HG02981 (cell line): ENCODE data around the gene IL17F.

Experiments
- ATAC-seq: cut with Tn5 transposase; IDR thresholded peaks from one replicate; pipeline ENCODE4 v1.9.1; 2021; ENCODE audit warnings: mild to moderate bottlenecking, moderate library complexity; ENCODE audit not compliant: unreplicated experiment

IL17F gene

GRCh38 chr6:52191824-52192223 lies 52.5 kb downstream of the IL17F start:
- ATAC-seq: no peak

- ATAC-seq: no peak
These were observed 53.9 kb downstream of the IL17F start for GRCh38 chr6:52190409-52190808.

GRCh38 chr6:52189974-52190373 lies 54.3 kb downstream of the IL17F start:
- ATAC-seq: no peak

GRCh38 chr6:52187098-52187497 lies 57.2 kb downstream of the IL17F start:
- no peak for ATAC-seq
